Esophagus squamous epithelium (tissue), 5 donors: ENCODE results near the gene METTL23. TPM values are rescaled to one million over a fixed set of nuclear protein-coding genes. Genes with fewer than 3 reads are reported as not detected.
A peak's percentile ranks its signal among the peaks of the same experiment; 100 is the strongest.

ENCODE experiments used
- DNase-seq: peaks from one replicate; lab custom pipeline; 2025; lab: John Stamatoyannopoulos, UW
- H3K27ac ChIP-seq, 4 donors: fragments of 200-600 bp; sonication (generic); one replicate each; pipeline ENCODE4 v1.5.1; 2016 to 2019; ENCODE audit warnings: mild to moderate bottlenecking in 1 of 4
- H3K27me3 ChIP-seq, 4 donors: fragments of 200-600 bp; sonication (generic); 1 replicate in 3 of 4; 2 replicates in 1 of 4; pipeline versions ENCODE4 v1.5.1 to v1.6.0; 2017 to 2021; ENCODE audit warnings: antibody characterized with exemption in 1 of 4
- H3K36me3 ChIP-seq, 3 donors: fragments of 200-600 bp; sonication (generic); one replicate each; pipeline ENCODE4 v1.5.1; 2016 to 2019
- H3K4me1 ChIP-seq, 3 donors: fragments of 200-600 bp; sonication (generic); one replicate each; pipeline ENCODE4 v1.5.1; 2017 to 2019
- H3K4me3 ChIP-seq, 4 donors: fragments of 200-600 bp; sonication (generic); 1 replicate in 3 of 4; 2 replicates in 1 of 4; pipeline ENCODE4 v1.5.1; 2016 to 2019; ENCODE audit warnings: mild to moderate bottlenecking in 2 of 4, moderate library complexity in 1 of 4
- H3K9me3 ChIP-seq, 3 donors: fragments of 200-600 bp; sonication (generic); one replicate each; pipeline ENCODE4 v1.5.1; 2016 to 2019
- POLR2A ChIP-seq, 4 donors: fragments of 450-650 bp; IDR thresholded peaks; one replicate each; pipeline ENCODE4 v1.6.1; 2017; ENCODE audit warnings: antibody characterized with exemption in 4 of 4, mild to moderate bottlenecking in 4 of 4, moderate library complexity in 3 of 4
- WGBS, 2 donors: methylation state at CpG; one replicate each; pipeline ENCODE4 v1.1.5; 2018; 5-methylcytosine and 5-hydroxymethylcytosine counted together
- intact Hi-C: fragments of 100-400 bp; cut with DNase I; formaldehyde crosslinking; loops from one replicate; pipeline ENCODE4 v1.15.0; 2022
- total RNA-seq, 4 donors: library from RNA; depleted of rRNA; stranded (reverse); fragments of >200 nt; gene quantifications; one replicate each; pipeline ENCODE4 v1.1.0, GENCODE V29; 2016
- TF ChIP-seq, protein P1 (sequence below), 6 experiments: fragments of 450-650 bp in 4 of 6; fragments of 200-600 bp in 2 of 6; sonication (generic) in 2 of 6; IDR thresholded peaks; one replicate each; pipeline ENCODE4 v1.5.1; 2016 to 2019; ENCODE audit warnings: antibody characterized with exemption in 6 of 6, mild to moderate bottlenecking in 4 of 6, moderate library complexity in 4 of 6
- donor health status: DM: yes; HTN: yes; CAD: no.

The METTL23 gene
- total RNA-seq, 4 donors from 2014 or later = 14.6 to 33.0 (median 24.7) TPM

DNA sequence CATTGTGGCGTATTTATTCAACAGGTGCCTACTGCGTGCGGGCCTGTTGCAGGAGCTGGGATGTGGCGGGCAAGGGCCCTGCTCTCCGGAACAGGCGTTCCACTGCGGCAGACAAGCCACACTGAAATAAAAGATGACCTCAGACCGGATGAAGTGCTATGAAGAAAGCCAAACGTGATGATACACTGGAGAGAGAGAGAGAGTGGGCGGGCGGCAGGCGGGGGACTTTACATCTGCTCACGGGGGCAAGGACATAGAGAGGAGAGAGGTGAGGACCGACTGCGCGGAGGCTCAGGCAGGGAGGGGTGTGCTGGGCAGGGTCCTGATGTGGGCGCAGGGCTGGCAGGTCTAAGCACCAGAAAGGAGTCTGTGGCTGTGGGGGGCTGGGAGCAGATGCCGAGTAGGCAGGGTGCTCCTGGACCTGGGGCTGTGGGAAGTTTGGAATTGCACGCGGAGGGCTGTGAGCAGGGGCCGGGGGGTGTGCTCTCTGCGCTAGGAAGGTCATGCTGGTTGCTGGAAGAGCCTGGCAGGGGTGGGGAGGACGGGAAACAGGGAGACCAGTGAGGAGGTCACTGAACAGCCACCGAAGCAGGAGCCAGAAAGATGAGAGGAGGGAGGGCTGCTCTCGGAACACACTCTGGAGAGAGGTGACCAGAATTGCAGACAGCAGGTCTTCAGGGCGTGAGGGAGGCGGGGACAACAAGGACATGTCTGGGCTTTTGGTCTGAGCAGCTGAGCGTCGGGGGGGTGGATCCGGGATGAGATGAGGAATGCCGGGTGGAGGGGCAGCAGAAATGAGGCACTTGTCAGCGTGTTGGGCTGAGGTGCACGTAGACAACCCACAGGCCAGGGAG is 25.8 kb upstream of the METTL23 start:
- H3K27ac ChIP-seq = peak overlapping the region; percentile 67 to 93 (median 87)
- no peaks in the 10 kb centered on the region for H3K27me3 ChIP-seq
- intact Hi-C loops = no loop called here
- H3K9me3 ChIP-seq = no peaks in the 10 kb centered on the region
- peaks cover 35 to 81% (median 66%) of the 10 kb centered on the region in 3 donors for H3K4me1 ChIP-seq
- peak overlapping the region in 3 of 4 donors; percentile 19 to 55 (median 26) for H3K4me3 ChIP-seq
- 19 to 29% methylated on average over 28 to 30 of the region's 33 CpGs for WGBS, 2 donors
- peak in 1 of 4 donors; percentile 13 for TF ChIP-seq POLR2A (IDR thresholded peaks at IDR 0.05)
- TF ChIP-seq, protein P1, sequence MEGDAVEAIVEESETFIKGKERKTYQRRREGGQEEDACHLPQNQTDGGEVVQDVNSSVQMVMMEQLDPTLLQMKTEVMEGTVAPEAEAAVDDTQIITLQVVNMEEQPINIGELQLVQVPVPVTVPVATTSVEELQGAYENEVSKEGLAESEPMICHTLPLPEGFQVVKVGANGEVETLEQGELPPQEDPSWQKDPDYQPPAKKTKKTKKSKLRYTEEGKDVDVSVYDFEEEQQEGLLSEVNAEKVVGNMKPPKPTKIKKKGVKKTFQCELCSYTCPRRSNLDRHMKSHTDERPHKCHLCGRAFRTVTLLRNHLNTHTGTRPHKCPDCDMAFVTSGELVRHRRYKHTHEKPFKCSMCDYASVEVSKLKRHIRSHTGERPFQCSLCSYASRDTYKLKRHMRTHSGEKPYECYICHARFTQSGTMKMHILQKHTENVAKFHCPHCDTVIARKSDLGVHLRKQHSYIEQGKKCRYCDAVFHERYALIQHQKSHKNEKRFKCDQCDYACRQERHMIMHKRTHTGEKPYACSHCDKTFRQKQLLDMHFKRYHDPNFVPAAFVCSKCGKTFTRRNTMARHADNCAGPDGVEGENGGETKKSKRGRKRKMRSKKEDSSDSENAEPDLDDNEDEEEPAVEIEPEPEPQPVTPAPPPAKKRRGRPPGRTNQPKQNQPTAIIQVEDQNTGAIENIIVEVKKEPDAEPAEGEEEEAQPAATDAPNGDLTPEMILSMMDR (IDR thresholded peaks at IDR 0.05) = no peak
- H3K36me3 ChIP-seq = no peaks in the 10 kb centered on the region
- no peak for DNase-seq

DNA sequence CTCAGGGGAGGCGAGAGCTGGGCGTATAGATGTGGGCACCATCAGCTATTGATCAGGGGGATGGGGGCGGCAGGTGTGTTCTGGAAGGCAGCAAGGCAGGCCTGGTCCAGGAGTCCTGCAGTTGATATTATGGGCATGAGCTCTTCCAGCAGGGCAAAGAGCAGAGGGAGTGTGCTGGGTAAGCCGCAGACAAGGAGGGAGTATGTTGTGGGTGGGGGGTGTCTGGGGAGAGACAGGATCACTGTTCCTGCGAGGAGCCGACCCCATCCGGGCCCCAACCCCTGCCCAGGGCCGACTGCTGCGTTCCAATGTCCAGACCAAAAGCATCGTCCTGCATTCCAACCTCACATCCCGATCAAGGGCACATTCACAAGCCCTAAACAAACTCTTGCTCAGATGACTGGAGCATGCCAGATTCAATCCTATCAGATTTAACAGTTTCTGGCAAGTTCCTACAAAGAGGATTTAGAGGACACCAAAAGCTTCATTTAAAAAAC is 25.1 kb upstream of the METTL23 start:
- H3K4me3 ChIP-seq = peak overlapping the region in 2 of 4 donors; percentile 26 to 55

DNA sequence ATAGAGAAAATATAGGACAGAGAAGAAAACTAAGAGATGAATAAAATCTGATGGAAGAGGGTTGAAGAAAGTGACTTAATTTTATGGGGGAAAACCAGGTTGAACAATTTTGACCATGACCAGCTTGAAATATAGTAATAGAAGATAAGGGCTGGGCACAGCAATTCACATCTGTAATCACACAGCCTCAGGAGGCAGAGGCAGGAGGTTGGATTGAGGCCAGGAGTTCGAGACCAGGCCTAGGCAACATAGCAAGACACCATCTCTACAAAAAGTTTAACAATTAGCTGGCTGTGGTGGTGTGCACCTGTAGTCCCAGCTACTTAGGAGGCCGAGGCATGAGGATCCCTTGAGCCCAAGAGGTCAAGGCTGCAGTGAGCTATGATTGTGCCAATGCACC is 24.6 kb upstream of the METTL23 start:
- peaks cover 31 to 70% (median 56%) of the 10 kb centered on the region in 3 donors for H3K4me1 ChIP-seq
- H3K36me3 ChIP-seq = no peaks in the 10 kb centered on the region
- intact Hi-C loops = no loop called here
- 21 to 59% methylated on average over 2 of the region's 2 CpGs for WGBS, 2 donors
- no peaks in the 10 kb centered on the region for H3K9me3 ChIP-seq
- H3K27ac ChIP-seq = peak overlapping the region in 3 of 4 donors; percentile 86 to 93 (median 88)
- TF ChIP-seq POLR2A (IDR thresholded peaks at IDR 0.05) = no peak
- TF ChIP-seq, protein P1 (IDR thresholded peaks at IDR 0.05) = no peak
- H3K4me3 ChIP-seq = no peak overlapping the region
- no peaks in the 10 kb centered on the region for H3K27me3 ChIP-seq
- no peak for DNase-seq

More for the DNA sequence above, 25.1 kb upstream of the METTL23 start:
- no peak for TF ChIP-seq POLR2A (IDR thresholded peaks at IDR 0.05)
- TF ChIP-seq, protein P1 (IDR thresholded peaks at IDR 0.05) = no peak
- intact Hi-C loops = no loop called here
- Histone ChIP-seq H3K27ac (peak overlapping the region; percentile 67 to 93 (median 87)), H3K27me3 (no peaks in the 10 kb centered on the region), H3K36me3 (no peaks in the 10 kb centered on the region), H3K4me1 (peaks cover 35 to 74% (median 62%) of the 10 kb centered on the region in 3 donors), H3K9me3 (no peaks in the 10 kb centered on the region)
- WGBS, 2 donors = 55 to 57% methylated on average over 5 to 10 of the region's 11 CpGs
- DNase-seq = no peak

DNA sequence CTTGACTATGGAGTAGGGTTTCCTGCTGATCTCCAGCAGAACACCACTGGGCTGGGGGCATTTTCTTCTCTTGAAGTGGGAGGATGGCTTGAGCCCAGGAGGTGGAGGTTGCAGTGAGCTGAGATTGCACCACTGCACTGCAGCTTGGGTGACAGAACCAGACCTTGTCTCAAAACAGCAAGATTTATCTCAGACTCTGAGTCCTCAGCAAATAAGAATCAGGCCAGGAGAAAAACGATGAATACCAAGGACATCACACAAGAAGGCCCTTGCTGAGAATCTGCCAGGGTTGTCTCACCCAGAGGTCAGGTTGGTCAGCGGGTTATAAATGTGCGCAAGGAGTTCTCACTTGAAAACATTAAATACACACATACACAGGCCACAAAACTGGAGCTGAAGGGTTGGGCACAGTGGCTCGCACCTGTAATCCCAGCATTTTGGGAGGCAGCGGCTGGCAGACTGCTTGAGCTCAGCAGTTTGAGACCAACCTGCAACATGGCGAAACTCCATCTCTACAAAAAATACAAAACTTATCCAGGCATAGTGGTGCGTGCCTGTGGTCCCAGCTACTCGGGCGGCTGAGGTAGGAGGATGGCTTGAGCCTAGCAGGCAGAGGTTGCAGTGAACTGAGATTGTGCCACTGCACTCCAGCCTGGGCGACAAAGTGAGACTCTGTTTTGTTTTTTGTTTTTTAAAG is 23.6 kb upstream of the METTL23 start:
- Histone ChIP-seq H3K27ac (peak overlapping the region in 3 of 4 donors; percentile 34 to 88 (median 86)), H3K4me1 (peaks cover 26 to 70% (median 52%) of the 10 kb centered on the region in 3 donors), H3K36me3 (no peaks in the 10 kb centered on the region), H3K4me3 (no peak overlapping the region), H3K9me3 (no peaks in the 10 kb centered on the region), H3K27me3 (no peaks in the 10 kb centered on the region)
- TF ChIP-seq, protein P1 (IDR thresholded peaks at IDR 0.05) = no peak
- no peak for TF ChIP-seq POLR2A (IDR thresholded peaks at IDR 0.05)
- DNase-seq = no peak
- 80 to 90% methylated on average over 7 to 8 of the region's 10 CpGs for WGBS, 2 donors
- intact Hi-C loops = no loop called here
